GM12865 (cell line): ENCODE results near the gene CPA3.

Experiments
- DNase-seq: peaks from one replicate; pipeline ENCODE4 v3.0.0; 2010; ENCODE audit warnings: low read depth
- H3K4me3 ChIP-seq: 2 replicates; pipeline ENCODE4 v1.5.1; 2011; ENCODE audit warnings: mild to moderate bottlenecking, low read depth, low read length, control low read depth
- TF ChIP-seq, protein P1 (sequence below): IDR thresholded peaks from 2 replicates; pipeline ENCODE4 v1.5.1; 2011; ENCODE audit warnings: low read length, control low read depth, low read depth, inconsistent platforms; ENCODE audit not compliant: insufficient read depth; ENCODE audit errors: missing control alignments

Gene CPA3

GRCh38 chr3:148911173-148911572 lies 46.1 kb downstream of the CPA3 start:
- TF ChIP-seq, protein P1, sequence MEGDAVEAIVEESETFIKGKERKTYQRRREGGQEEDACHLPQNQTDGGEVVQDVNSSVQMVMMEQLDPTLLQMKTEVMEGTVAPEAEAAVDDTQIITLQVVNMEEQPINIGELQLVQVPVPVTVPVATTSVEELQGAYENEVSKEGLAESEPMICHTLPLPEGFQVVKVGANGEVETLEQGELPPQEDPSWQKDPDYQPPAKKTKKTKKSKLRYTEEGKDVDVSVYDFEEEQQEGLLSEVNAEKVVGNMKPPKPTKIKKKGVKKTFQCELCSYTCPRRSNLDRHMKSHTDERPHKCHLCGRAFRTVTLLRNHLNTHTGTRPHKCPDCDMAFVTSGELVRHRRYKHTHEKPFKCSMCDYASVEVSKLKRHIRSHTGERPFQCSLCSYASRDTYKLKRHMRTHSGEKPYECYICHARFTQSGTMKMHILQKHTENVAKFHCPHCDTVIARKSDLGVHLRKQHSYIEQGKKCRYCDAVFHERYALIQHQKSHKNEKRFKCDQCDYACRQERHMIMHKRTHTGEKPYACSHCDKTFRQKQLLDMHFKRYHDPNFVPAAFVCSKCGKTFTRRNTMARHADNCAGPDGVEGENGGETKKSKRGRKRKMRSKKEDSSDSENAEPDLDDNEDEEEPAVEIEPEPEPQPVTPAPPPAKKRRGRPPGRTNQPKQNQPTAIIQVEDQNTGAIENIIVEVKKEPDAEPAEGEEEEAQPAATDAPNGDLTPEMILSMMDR = no peak
- H3K4me3 ChIP-seq = no peak overlapping the region
- no peak for DNase-seq

DNA sequence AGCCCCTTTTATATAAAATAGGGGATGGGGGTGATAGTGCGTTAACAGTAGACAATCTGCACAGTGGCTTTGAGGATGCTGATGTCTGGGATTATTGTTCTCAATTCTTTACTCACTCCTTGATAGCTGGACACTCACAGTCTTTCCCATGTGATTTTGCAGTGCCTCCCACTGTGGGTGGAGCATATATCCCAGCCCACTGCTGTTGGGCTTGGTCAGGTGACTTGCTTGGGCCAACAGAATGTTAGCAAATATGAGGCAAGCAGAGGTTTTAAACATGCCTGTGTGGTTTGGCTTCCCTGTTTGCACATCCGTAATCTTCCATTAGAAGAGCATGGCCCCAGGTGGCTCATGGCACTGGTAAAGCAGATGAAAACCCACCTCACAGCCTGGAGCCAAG lies 46.5 kb downstream of the CPA3 start:
- no peak overlapping the region for H3K4me3 ChIP-seq
- no peak for DNase-seq

GRCh38 chr3:148914936-148915690 lies 50.0 kb downstream of the CPA3 start:
- DNase-seq = no peak
- H3K4me3 ChIP-seq = no peak overlapping the region
- TF ChIP-seq, protein P1 = no peak

More for the DNA sequence above, 46.5 kb downstream of the CPA3 start:
- TF ChIP-seq, protein P1 = no peak

GRCh38 chr3:148916132-148916531 lies 51.0 kb downstream of the CPA3 start:
- H3K4me3 ChIP-seq = no peak overlapping the region
- DNase-seq = no peak
- TF ChIP-seq, protein P1 = no peak

DNA sequence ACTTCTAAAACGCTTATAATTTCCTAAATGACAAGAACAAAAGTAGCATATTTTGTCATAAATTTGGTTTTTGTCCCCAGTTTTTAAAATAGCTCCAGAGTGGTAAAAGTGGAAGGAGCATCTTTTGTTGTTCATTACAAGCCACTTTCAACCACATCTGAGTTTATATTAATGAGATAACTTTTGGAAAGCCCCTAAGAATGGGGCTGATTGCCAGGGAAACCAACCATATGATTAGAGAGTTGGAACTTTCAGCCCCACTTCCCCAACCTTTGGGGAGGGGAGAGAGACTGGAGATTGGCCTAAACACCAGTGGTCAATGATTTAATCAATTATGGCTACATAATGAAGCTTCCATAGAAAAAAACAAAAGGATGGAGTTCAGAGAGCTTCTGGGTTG lies 57.4 kb downstream of the CPA3 start:
- DNase-seq = no peak
- no peak overlapping the region for H3K4me3 ChIP-seq
- TF ChIP-seq, protein P1 = no peak

DNA sequence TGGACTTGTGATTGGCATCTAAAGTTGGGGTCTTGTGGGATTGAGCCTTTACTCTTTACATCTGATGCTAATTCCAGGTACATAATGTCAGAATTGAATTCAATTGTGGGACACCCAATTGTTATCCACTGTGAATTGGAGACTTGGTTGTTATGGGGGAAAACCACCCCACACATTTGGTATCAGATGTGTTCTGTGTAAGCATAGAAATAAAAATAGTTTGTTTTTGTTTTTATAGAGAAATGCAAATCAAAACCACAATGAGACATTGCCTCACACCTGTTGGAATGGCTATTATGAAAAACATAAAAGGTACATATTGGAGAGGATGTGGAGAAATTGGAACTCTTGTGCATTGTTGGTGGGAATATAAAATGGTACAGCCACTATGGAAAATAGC lies 58.5 kb downstream of the CPA3 start:
- TF ChIP-seq, protein P1 = no peak
- peak; percentile 35 for DNase-seq
- no peak overlapping the region for H3K4me3 ChIP-seq

DNA sequence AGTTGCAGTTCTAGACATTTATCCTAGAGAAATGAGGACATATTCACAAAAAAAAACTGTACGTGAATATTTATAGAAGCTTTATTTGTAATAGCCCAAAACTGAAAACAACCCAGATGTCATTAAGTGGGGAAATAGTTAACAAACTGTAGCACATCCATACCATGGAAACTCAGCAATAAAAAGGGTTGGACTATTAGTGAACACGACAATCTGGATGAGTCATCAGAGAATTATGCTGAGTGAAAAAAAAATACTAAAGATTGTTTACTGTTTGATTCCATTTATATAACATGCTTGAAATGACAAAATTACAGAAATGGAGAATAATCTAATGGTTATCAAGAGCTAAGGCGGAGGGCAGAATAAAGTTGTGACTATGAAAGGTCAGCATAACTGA lies 59.5 kb downstream of the CPA3 start:
- TF ChIP-seq, protein P1 = no peak
- DNase-seq = no peak
- H3K4me3 ChIP-seq = no peak overlapping the region
